ENCODE measurements around the gene MYO5B. TPM values are rescaled to one million over a fixed set of nuclear protein-coding genes. Genes with fewer than 3 reads are reported as not detected.
"Not testable (repeated sequence)": the region's sequence is repeated elsewhere in the genome, so short reads cannot be mapped to it uniquely, and the experiment has no call there.

Gene MYO5B
- polyA plus RNA-seq, 12 donors = 1.0 to 10.1 (median 1.5) TPM; not detected in 1

DNA sequence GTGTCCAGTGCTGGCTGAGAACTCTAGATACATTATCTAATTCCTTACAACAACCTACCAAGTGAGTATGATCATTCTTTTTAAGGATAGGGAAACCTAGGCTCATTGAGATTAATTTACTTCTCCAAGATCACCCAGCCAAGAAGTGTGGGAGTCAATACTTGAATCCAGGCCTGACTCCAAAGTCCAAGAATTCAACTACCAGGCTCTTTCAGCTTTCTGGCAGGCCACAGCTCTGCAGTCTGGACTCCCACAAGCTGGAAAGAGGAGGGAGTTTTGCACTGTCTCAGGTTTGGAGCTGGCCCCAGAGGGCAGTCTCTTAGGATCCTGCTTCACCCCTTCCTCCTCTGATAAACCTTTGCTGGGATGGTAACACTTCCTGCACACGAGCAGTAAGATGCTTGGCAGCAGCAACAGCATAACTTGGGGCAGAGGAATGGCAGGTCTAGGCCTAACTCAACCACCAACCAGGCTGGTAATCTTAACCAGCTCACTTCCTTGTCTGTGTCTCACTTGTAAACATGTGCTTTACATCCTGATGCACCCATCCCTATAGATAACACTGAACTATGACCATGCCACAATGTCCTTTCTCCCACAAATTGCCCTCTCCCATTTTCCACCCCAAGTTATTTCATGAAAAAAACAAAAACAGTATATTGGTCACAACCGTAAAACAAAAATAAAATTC, 270.5 kb downstream of the MYO5B start:
- no peak for DNase-seq

DNA sequence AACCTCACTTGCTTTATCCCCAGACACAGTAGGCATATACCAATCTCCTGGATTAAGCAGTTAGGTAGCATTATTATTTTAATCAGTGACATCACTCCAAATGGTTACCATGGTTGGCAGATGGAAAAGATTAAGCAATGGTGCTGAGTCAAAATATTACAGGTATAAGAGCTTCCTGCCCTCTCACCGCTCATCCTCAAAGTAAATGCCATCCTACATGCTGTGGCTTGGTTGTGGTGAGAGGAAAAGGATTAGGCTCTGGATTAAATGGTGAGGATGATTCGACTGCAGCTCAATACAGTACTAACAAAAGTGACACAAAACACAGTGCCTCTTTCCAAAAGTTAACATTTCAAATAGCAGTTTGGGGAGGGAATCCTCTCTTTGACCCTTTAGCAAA, 272.7 kb downstream of the MYO5B start:
- no peak for DNase-seq

DNA sequence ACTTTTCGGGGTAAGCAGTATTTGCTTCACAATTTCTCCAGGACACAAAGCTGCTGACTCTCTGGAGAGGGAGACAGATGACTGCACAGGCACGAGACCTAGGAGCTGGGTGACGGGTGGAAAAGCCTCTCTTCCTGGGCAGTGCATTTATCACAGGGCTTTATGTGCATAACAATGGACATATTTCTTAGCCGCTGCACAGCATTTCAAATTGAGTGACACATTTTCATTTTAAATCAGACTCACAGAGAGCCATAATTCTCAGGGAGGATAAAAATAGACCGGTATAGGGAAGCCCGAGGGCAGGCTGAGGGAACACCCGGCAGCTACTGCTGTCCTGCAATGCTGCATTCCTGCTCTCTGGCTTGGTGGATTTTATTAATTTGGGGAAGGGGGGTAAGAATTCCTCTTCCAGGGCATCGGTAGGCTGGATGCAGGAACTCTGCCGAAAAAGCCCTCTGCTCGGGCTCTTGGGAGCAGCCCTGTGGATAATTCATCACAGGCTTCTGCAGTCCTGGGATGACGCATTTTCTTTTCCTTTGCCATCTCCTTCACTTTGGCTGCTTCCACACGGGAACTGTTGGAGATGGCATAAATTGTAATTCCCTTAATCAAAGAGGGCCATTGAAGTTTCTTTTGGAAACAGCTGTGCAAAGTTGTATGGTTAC, 273.5 kb downstream of the MYO5B start:
- no peak for DNase-seq

DNA sequence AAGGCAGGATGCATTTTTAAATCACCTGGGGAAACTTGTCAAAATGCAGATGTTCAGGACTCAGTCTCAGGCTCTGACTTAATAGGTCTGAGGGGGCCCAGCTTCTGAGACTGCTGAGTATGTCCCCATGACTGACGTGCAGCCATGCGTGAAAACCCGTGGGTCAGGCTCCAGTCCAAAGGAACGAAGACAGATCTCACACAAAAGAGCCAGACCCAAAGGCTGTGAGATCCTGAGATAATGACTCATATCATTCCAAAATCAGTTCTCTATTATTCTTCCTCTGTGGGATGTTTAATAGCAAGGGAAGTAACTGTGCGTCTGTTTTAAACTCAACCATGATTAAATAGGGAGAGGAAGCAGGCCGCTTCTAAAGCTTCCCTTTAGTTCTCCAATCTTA, 274.2 kb downstream of the MYO5B start:
- no peak for DNase-seq

DNA sequence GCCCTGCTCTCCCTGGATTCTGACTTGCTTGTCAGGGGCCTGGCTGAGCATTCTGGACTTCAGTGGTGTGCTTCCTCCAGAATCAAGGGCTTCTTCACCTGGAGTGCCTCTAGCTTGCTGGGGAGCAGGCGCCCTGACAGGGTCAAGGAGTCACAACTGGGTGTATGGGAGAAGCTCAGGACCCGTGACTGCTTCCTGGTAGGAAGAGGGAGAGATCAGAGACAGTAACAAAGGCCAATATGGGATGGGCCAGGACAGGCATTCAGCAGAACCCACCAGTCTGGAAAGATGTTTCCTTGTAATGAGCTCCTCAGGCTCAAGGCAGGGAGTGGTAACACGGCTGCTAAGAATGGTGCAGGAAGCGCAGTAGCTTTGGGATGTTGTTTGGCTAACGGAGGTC, 277.2 kb downstream of the MYO5B start:
- no peak for DNase-seq

DNA sequence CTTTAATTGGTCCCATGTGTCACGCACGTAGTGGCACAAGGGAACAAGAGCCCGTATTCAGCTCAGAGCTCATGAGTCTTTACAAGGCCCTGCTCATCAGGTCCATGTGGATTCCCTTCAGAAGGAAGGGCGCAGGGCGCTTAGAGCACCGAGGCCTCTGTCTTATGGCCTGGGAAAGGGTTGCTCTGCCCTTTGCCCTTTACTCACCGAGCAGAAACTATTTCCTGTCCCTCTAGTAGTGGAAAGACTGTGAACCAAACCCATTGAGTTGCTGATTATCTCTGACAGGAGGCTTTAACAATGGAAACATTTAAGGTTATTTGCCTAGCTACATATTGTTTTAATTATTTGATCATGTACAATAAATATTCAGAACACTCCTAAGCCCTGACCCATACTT, 279.6 kb downstream of the MYO5B start:
- no peak for DNase-seq

DNA sequence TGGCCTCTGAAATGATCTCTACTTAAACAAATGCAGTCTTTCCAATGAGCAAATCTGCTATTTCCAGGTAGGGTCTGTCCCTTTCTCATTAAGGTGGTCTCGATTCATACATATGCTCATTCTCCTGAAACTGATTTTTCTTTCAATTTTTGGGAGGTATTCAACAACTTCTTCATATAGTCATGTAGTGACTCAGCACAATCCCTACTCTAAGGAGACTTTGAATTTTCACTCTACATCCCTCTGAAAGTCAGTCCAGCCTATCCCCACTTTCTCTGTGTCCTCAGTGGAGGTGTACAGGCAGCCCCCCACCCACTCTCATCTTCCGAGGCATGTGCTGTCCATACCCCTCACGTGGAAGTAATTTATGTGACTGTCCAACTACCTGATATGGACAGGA, 281.7 kb downstream of the MYO5B start:
- no peak for DNase-seq

DNA sequence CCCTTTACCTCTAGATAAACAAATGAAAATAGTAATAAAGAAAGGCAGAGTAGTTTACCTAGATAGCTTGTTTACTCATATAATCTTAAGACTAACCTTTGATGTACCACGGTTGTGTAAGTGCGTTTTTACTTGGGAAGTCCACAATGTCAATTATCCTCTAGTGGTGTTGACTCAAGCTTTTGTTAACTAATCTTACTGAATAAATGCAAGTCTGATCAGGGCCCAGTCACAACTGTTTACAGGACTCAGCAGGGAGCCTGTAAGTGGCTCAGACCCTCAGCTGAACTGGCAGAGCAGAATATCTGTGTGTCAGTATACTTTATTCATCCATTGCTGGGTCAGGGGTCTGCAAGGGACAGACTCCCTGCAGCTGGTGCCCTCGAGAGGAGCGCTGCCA, 283.5 kb downstream of the MYO5B start:
- DNase-seq = no peak

DNA sequence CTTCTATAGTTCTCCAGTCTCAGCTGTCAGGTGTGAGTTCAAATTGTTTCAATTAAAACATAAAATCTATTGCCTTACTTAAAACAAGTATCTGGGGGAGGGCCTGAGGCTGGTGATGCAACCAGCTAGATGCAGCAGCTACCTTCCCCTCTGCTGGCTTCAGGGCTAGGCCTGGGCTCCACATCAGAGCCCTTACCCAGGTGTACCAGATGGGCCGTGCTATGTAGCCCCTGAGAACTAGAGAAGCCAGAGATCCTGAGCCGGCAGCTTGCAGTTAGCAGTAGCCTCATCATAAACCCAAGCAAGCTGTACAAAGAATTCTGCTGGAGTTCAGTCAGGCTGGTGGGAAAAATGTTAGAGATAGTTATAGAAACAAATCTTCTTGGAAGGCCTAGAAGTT, 284.0 kb downstream of the MYO5B start:
- DNase-seq = no peak

DNA sequence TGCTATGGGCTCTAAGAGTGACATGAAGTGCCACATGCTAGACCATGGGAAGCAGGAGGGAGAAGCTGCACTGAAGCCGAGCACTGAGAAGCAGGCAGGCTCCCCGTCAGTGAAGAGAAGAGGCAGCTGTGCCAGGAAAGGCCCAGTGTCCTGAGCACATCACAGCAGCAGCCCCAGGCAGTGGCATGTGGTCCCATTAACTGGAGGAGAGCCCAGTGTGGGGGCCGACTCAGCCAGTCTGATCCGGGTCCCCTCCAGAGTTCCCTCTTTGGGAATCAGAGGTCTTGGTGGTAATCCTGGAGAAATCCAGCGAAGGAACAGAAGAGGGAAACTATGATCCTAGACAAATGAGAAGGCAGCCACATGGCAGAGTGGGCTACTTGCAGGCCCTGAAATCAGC, 284.9 kb downstream of the MYO5B start:
- no peak for DNase-seq

DNA sequence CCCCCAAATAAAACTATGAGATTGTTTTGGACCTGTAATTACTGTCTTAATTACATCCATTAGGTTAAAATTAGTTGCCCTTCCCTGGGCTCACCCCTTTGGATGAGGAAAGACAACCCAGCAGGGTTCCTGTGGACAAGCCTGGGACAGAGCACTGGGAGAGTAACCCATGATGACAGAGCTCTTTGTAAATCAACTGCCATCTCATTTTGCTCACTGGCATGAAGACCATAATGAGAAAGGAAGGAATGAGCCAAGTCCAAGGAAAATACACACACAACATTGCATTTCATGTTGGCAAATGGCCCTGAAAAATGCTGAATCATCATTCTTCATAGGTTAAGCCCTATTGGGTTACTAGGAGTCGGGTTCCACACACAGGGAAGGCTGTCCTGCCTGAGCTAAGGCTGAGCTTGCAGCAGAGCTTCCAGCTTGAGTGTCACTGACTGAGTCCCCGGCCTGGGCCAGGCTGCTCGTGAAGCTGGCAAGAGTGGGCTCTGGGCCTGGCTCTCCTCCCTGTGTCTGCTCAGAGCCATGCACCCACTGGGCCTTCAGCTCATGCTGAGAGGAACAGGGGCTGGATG, 287.5 kb downstream of the MYO5B start:
- no peak for DNase-seq

DNA sequence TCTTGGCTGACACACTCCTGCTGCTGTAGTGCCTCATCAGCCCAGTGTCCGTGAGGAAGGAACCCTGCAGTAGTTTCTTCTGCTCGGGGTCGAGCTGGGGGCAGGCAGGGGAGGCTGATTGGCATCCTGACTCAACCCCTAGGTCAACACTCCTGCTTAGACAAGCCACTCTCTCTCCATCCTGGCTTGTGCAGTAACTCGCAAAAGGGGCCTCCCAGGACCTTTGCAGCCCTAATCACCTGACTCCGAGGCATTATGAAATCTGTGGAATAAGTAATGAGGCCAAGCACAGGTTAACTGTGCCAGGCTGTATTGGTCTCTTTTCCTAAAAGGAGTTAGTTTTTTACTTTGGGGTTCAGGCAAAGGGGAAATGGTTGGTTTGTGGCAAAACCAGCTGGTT, 289.2 kb downstream of the MYO5B start:
- no peak for DNase-seq

DNA sequence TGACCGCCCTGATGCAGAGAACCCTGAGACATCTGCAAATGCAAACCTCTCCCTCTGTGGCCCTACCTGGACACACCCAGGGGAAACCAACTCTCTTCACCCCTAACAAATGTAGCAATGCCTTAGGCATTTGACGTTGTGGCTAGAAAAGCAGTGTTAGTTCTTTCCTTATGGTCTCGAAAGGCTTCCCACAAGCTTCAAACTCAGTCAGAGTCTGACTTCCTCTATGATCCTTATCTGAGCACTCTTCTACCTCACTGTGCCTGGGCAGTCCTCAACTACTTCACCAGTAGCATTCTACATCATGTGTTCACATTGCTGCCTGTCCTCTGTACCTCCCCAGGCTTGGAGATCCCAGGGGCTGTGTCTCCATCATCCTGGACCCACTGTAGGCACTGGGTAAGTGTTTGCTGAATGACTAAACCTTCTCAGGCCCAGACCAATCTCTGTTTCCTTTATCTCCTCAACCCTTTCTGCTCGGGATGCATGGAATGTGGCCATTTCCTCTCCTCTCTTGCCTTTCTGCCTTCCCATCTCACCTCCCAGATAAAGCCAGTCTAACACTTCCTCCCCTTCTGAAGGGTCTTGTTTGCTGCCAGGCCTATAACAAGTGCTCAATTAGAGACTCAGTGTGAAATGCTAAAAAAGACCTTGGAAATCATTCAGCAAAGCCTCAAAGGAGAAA, 289.9 kb downstream of the MYO5B start:
- no peak for DNase-seq

DNA sequence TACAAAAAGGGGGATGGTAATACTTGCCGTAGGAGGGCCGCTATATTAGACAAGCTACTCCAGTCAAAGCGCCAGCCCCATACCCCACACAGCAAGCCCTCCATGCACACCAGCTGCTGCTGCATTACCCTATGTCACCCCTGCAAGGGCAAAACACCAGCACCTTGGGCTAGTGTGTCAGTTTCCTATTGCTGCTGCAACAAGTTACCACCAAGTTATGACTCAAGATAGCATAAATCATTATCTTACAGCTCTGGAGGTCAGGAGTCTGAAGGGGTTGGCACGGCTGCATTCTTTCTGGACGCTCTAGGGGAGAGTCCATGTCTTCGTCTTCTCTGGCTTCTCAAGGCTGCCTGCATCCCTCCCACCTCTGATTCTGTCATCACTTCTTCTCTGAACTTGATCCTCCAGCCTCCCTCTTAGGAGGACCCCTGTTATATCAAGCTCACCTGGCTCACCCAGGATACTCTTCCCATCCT, 293.0 kb downstream of the MYO5B start:
- DNase-seq = no peak

DNA sequence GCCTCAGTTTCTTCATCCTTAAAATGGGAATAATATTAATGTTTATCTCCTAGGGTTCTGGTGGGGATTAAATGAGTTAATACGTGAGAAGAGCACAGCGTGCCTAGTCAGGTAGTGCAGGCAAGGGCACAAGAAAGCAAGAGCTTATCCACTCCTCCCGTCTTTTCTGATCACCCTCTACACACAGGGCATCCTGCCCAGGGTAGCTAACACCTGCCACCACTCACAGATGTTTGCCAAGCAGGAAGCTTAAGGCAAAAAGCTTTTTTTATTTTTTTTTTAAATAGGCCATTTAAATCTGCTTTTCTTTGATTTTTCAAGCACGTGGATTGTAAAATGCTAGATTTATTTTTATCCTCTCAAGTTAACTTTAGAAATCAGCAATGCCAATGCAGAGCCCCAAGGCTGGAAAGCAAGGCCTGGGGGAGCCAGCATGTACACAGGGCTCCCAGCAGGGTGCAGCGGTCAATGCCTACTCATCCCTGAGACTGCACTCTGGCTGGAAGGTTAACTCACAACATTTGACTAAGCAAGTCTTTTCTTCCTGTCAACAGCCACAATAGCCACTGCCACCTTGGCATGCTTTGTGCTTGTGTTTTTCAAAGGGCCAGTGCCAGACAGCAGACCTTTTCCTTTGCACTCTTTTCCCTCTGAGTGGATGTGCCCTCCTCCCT, 295.2 kb downstream of the MYO5B start:
- no peak for DNase-seq

DNA sequence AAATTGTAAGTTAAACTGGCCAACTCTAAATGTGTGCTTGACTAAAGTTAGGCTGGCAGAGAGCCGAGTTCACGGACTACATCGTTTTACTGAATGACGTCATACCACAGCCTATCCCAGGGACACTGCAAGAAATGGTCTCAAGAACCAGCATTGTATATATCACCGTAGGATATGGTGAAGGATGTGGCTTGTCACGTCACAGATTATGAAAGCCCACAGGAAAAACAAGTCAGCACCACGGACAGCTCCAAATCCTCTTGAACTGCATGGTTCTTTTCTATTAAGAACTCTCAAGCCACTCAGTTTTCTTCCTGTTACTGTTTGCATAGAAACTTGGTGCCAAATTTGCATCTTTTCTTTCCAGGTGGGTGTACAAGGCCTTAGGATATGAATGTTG, 296.5 kb downstream of the MYO5B start:
- DNase-seq = peak; percentile 72

DNA sequence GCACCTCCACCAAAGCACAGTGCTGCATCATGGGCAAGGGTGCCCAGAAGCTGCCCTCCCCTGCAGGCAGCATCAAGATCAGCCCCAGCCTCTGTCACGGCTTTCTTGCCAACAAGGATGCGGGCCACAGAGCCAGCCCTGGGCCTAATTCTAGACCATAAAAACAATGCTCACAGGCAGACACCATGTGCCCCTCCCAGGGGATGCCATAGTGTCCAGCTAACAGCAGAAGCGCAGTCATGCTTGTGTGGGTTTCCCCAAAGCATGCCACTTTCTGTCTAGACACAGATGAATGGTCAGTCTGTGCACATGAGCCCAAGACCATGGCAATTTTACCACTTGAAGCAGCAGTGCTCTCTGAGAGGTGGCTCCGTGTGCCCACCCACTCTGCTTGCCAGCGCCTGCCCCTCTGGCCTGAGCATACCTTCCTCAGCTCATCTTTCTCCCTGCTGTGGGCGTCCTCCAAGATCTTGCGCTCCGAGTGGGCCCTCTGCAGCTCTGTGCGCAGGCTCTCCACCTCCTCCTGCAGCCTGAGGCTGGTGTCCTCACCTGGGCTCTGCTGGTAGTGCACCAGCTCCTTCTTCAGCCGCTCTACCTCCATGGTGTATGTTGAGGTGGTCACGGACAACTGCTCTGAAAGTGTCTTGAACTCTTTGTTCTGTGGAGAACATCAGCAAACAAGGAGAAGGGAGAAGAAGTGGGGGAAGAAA, 300.3 kb downstream of the MYO5B start:
- DNase-seq = no peak

DNA sequence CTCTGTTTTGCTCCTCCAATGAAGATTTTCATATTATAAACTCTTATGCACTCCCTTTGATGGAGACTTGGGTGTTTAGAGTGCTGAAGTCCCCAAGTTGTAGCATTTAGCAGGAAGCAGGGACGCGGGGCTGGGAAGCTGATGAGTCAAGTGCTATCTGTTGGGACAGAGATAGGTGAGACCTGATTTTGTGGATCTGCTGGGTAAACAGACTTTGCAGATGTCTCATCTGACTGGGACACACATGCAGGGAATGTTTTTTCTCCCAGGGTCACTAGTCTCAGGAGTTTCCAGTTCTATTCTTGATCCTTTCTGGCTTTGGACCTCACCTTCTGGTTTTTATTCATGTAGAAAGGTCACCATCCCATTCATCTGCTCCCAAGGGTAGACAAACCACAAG, 301.9 kb downstream of the MYO5B start:
- DNase-seq = no peak

DNA sequence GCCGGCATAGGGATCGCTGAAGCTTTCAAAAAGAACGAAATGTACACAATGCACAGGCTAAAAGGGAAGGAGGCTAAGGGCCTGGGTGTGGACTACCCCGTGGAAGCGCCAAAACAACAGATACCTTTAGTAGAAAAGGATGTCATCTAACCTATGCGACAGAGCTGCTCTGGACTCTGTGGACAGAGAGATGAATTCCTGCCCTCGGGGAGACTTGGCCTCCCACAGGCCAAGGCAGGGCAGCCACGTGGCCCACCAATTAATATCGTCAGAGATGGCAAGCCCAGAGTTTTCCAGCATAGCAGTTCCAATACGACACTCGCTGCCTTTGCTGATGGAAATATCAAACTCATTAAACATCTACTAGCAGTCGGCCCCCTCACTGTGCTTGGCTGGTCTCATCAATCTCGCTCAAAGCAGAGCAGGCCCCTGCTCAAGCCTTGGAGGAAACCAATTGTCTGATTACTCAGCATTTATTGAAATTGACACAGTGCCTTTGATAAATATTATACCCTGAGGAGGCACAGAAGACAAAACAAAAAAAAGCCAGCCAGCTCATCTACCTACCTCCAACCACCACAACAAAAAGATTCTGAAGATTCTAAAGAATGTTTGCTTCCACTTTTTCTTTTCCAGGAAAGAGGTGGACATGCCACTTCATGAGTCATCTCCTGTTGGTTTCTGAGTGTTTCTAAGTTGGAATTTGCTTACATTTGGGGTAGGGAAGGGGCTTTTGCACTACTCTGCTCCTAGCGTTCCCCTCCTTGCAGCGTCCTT, 302.6 kb downstream of the MYO5B start:
- no peak for DNase-seq

DNA sequence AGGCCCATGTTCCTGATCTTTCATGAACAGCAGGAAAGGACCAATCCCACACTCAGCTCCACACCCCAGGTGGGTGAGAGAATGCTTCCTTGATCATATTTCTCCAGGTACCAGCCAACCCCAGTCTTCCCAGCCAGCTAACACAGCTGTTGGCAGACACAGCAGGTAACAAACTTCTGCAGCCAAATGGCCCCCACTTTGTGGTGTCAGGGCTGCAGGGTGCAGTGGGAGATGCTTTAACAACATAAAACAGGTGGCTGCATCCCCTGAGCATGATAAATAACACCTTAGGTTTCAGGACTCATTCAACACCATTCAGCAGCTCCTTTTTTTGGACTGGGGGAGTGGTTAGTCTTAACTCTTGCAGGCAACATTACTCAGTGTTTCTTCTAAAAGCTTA, 304.9 kb downstream of the MYO5B start:
- DNase-seq = no peak

DNA sequence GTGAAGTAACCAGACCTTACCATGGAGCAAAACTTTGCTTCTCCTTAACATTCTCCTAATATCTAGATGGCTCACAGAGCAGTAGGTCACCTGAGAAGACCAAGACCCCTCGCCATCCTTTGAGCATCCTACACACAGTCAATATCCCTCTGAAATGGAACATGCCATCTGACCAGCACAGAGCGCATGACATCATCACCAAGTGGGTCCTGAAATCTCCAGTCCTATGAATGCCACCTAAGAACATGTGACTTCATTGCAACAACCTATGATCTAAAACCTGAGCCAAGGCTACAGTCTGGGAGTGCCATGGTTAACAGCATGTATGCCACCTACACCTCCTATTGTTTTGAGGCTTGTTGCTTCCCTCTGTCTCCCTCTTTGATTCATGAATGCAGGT, 305.4 kb downstream of the MYO5B start:
- DNase-seq = not testable (repeated sequence)

All from muscle of arm (tissue), 12 donors.